HFF-Myc (cell line): Measurements from ENCODE around the gene APRT.
A peak's percentile ranks its signal among the peaks of the same experiment; 100 is the strongest.

Source experiments
- DNase-seq: peaks from one replicate; pipeline ENCODE4 v3.0.0-alpha.2; 2011; ENCODE audit warnings: low read depth; ENCODE audit errors: extremely low read depth
- H3K4me3 ChIP-seq: replicated peaks from 2 replicates; pipeline ENCODE4 v1.5.1; 2011; ENCODE audit warnings: low read depth, mild to moderate bottlenecking, control low read depth, low read length
- TF ChIP-seq, protein P1 (sequence below): IDR thresholded peaks from 2 replicates; pipeline ENCODE4 v1.5.1; 2012; ENCODE audit warnings: mild to moderate bottlenecking, low read depth, low read length, control low read depth; ENCODE audit errors: missing control alignments

Gene APRT

DNA sequence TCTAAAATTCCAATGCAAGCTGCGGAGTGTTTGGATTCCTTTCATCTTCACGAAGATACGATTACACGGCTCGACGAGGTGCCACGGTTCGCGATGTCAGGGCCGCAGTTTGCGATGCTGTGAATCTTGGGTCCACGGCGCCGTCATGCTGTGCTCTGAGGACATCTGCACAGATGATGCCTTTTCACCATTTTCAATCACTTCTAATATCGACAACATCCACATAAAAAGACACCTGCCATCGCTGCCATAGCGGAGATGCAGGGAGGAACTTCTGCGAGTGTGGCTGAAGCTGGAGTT, 6.8 kb upstream of the APRT start:
- H3K4me3 ChIP-seq = no peak overlapping the region
- no peak for DNase-seq
- TF ChIP-seq, protein P1, sequence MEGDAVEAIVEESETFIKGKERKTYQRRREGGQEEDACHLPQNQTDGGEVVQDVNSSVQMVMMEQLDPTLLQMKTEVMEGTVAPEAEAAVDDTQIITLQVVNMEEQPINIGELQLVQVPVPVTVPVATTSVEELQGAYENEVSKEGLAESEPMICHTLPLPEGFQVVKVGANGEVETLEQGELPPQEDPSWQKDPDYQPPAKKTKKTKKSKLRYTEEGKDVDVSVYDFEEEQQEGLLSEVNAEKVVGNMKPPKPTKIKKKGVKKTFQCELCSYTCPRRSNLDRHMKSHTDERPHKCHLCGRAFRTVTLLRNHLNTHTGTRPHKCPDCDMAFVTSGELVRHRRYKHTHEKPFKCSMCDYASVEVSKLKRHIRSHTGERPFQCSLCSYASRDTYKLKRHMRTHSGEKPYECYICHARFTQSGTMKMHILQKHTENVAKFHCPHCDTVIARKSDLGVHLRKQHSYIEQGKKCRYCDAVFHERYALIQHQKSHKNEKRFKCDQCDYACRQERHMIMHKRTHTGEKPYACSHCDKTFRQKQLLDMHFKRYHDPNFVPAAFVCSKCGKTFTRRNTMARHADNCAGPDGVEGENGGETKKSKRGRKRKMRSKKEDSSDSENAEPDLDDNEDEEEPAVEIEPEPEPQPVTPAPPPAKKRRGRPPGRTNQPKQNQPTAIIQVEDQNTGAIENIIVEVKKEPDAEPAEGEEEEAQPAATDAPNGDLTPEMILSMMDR = no peak

DNA sequence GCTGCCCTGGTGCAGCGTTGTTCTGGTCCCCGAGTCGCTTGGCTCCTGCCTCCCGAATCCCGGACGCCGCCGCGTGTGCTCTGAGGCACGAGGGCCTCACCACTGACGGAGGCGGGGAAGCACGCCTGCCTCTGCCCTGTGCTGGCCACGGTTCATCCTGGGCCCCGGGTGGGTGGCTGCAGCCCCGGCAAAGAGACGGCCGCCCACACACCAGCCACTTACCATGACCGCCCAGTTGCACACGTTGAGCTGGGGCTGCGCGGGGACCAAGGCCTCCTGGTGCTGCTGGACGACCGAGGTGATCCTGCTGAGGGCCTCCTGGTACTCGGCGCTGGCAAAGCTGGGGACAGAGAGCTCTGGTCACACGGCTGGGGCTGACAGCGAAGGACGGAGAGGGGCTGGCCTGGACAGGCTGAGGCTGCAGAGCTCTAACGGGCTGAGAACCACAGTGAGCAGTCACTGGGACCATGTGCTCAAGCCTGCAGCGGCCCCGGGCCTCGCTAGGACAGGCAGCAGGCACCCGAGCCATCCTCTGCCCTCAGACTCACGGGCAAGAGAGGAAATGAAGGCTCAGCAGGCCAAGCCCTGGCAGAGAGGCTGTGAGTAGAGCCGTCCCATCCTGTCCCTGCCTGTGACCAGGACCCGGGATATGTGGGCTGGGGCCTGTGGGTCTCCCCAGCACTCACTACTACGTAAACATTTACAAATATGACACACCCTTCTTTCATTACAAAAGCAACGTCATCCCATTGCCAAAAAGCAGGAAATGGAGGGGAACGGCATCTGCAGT, 6.3 kb upstream of the APRT start:
- DNase-seq = no peak
- TF ChIP-seq, protein P1 = no peak
- no peak overlapping the region for H3K4me3 ChIP-seq

DNA sequence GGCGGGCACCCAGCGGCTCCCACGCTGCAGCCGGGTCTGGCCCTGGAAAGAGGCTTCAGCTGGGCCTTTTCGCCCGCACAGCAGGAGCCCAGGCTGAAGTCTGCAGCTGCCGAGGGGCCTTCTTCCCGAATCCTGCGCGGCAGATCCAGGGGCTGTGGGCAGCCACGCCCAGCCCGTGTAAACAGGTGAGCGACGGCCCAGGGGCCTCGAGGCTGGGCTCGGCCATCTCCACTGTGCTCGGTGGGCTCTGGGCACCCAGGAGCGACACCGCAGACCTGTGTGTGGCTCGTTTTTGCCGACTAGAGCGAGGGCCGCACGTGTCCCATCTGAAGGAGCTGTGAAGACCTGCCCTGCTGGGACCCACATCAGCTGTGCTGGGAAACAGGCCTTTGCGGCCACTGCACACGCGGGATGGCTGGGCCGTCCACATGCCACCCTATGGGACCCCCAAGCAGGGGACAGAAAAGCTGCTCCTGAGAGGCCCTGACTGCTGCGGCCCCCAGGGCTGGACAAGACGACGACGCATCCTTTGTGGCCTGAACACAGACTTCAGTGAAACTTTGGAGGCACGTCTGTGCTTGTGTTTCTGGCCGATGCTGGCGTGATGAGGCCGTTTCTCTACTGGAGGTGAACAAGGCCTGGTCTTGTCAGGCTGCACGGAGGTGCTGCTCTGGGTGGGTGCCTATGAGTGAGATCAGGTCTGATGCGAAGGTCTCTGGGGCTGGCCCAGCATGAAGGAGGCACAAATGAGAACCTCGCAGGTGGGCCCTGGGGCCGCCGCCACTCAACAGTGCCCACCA, 5.2 kb upstream of the APRT start:
- TF ChIP-seq, protein P1 = no peak
- DNase-seq = no peak

DNA sequence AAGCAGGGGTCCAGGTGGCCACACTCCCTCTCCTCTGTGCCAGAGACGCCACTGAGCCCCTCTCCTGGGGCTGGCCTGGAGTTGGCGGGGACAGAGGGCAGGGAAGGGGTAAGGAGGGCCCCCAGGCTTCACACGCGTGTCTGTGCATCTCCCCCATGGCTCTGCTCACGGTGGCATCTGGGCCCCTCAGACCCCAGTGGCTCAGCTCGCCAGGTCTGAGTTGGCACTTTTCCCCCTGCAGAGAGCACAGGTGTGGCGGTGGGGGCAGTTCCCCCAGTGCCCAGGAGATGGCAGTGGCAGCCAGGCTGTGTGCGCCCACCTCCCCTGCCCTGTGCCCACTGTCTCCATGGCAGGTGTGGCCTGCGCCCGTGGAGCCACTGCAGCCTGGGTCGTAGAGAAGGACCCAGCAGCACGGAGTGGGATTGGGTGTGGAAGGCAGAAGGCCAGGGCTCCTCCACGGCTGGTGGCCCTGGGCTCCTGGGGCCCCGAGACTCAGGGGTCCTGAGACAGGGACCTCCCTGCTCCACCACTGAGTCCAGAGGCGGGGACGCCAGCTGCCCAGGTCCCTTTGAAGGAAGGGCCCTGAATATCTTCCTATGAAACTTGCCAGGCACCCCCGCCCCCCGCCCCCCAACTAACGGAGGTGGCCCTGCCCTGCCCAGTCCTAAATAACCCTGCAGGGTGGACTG, 4.3 kb upstream of the APRT start:
- TF ChIP-seq, protein P1 = peak; percentile 78
- no peak for DNase-seq
- no peak overlapping the region for H3K4me3 ChIP-seq

More for the DNA sequence above, 5.2 kb upstream of the APRT start:
- no peak overlapping the region for H3K4me3 ChIP-seq

- no peak for DNase-seq
- TF ChIP-seq, protein P1 = no peak
- H3K4me3 ChIP-seq = no peak overlapping the region
Measured at GRCh38 chr16:88815227-88815626, 3.5 kb upstream of the APRT start.

- TF ChIP-seq, protein P1 = no peak
- no peak for DNase-seq
- no peak overlapping the region for H3K4me3 ChIP-seq
Measured at GRCh38 chr16:88814144-88814502, 2.4 kb upstream of the APRT start.
